Measurements from ENCODE around the gene FRMD4A.
"Not testable (repeated sequence)": the region's sequence is repeated elsewhere in the genome, so short reads cannot be mapped to it uniquely, and the experiment has no call there.

The FRMD4A gene

DNA sequence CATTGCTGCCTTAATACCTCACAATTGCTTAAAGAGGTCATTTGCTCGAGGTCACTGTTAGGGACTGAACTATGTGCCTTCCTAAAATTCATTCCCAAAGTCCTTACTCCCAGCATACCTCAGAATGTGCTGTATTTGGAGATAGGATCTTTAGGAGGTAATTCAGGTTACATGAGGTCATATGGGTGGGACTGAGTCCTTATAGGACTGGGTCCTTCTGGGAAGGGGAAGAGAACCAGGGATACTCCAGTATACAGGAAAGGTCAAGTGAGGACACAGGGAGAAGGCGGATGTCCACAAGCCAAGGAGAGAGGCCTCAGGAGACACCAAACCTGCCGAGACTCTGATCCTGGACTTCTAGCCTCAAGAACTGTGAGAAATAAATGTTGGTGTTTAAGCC, 490.7 kb downstream of the FRMD4A start:
- TF ChIP-seq JUND (IDR thresholded peaks at IDR 0.05; ENCODE audit: low read depth) = no peak
- no peak for DNase-seq (ENCODE audit: low read depth in 1 of 2, low spot score in 1 of 2)
- in situ Hi-C loops (cut with HindIII; ENCODE audit: low pct_unique_long_range_greater_than_20kb, low sequenced_read_pairs) = no loop called here

GRCh38 chr10:13839430-13839990, 491.2 kb downstream of the FRMD4A start:
- in situ Hi-C loops (cut with HindIII; ENCODE audit: low pct_unique_long_range_greater_than_20kb, low sequenced_read_pairs) = no loop called here
- DNase-seq (ENCODE audit: low read depth in 1 of 2, low spot score in 1 of 2) = no peak
- TF ChIP-seq JUND (IDR thresholded peaks at IDR 0.05; ENCODE audit: low read depth) = no peak

DNA sequence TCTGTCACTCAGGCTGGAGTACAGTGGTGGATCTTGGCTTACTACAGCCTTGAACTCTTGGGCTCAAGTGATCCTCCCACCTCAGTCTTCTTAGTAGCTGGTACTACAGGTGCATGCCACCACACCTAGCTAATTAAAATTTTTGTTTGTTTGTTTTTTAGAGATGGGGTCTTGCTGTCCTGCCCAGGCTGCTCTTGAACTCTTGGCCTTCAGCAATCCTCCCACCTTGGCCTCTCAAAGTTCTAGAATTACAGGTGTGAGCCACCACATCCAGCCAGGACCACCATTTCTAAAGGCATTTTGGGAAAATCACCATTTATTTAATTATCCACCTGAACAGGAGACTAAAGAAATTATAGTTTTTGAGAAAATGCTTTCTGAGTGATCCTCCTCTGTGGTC, 491.7 kb downstream of the FRMD4A start:
- no peak for TF ChIP-seq JUND (IDR thresholded peaks at IDR 0.05; ENCODE audit: low read depth)
- in situ Hi-C loops (cut with HindIII; ENCODE audit: low pct_unique_long_range_greater_than_20kb, low sequenced_read_pairs) = no loop called here
- no peak for DNase-seq (ENCODE audit: low read depth in 1 of 2, low spot score in 1 of 2)

- in situ Hi-C loops (cut with HindIII; ENCODE audit: low pct_unique_long_range_greater_than_20kb, low sequenced_read_pairs) = no loop called here
- TF ChIP-seq JUND (IDR thresholded peaks at IDR 0.05; ENCODE audit: low read depth) = no peak
- no peak for DNase-seq (ENCODE audit: low read depth in 1 of 2, low spot score in 1 of 2)
Observed at GRCh38 chr10:13837966-13838365, 492.8 kb downstream of the FRMD4A start.

DNA sequence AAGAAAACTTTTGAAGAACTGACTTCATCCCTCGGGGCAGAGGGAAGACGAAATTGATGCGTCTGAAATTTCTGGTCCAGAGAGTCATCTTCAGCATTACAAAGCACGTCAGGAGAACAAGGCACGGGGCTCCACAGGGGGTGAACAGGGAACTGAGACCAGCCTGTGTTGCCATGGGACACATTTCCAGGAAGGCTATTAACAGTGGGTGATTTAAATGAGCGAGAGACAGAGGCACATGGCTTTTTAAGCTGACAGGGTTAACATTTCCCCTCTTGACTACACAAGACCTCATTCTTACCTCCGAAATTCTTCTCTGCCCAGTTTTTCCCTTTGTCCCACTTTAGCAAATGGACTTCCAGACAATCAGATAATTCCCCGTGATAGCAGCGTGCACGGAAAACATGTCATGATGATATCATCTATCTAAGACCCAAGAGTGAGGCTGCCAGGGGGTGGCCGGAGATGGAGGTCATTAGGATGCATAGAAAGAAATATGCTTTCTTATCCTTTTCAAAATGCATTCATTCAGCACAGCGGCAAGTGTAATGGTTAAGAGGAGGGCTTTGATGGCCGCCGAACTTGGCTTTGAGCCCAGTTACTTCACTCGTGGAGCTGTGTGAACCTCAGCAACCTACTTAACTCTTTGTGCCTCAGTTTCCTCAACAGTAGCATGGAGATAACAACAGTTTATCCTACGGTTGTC, 496.0 kb downstream of the FRMD4A start:
- no peak for TF ChIP-seq JUND (IDR thresholded peaks at IDR 0.05; ENCODE audit: low read depth)
- DNase-seq (ENCODE audit: low read depth in 1 of 2, low spot score in 1 of 2) = no peak
- in situ Hi-C loops (cut with HindIII; ENCODE audit: low pct_unique_long_range_greater_than_20kb, low sequenced_read_pairs) = no loop called here

DNA sequence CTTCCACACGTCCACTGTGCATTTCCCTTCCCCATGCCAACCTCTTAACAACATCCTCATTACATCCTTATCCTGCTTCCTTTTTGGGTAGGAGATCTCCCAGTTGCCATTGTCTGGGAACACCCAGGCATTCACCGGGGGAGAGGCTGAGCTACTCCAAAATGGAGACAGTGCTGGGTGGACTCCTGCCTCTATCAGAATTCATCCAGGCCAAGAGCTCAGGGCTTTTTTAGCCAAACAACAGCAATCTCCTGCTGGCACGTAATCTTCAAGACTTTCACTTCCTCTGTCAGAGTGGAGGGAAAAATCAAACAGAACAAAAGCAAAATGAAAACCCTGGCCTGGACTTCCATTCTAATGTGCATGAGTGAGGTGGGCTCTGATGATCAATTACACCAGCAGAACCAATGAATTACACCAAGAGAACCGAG, 499.0 kb downstream of the FRMD4A start:
- in situ Hi-C loops (cut with HindIII; ENCODE audit: low pct_unique_long_range_greater_than_20kb, low sequenced_read_pairs) = no loop called here
- no peak for TF ChIP-seq JUND (IDR thresholded peaks at IDR 0.05; ENCODE audit: low read depth)
- DNase-seq (ENCODE audit: low read depth in 1 of 2, low spot score in 1 of 2) = no peak

- in situ Hi-C loops (cut with HindIII; ENCODE audit: low pct_unique_long_range_greater_than_20kb, low sequenced_read_pairs) = no loop called here
- no peak for TF ChIP-seq JUND (IDR thresholded peaks at IDR 0.05; ENCODE audit: low read depth)
- no peak for DNase-seq (ENCODE audit: low read depth in 1 of 2, low spot score in 1 of 2)
Observed at GRCh38 chr10:13830385-13830784, 500.3 kb downstream of the FRMD4A start.

DNA sequence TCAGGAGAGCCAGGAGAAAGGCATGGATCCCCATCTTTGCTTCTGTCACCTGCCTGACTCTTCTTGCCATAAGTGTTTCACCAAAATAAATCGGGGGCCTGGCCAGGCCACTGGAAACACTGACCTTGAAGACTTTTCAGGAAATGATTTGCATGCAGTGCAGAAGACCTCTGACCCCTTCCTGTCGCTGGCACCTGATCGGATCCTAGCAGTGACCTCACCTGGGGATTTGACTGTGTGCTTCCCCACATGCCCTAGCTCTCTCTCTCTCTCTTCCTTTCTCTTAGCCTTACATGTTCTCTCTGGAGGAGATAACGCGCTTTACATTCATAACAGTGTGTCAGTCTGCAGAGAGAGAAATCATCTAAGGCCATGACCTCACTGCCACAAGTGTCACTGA, 500.9 kb downstream of the FRMD4A start:
- no peak for DNase-seq (ENCODE audit: low read depth in 1 of 2, low spot score in 1 of 2)
- TF ChIP-seq JUND (IDR thresholded peaks at IDR 0.05; ENCODE audit: low read depth) = no peak
- in situ Hi-C loops (cut with HindIII; ENCODE audit: low pct_unique_long_range_greater_than_20kb, low sequenced_read_pairs) = no loop called here

DNA sequence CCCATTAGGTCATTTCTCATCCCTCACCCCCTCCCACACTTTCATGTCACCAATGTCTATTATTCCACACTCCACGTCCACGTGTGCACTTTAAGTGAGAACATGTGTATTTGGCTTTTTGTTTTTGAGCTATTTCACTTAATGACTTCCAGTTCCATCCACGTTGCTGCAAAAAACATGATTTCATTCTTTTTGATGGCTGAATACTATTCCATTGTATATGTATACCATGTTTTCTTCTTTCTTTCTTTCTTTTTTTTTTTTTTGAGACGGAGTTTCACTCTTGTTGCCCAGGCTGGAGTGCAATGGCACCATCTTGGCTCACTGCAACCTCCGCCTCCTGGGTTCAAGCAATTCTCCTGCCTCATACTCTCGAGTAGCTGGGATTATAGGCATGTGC, 502.4 kb downstream of the FRMD4A start:
- in situ Hi-C loops (cut with HindIII; ENCODE audit: low pct_unique_long_range_greater_than_20kb, low sequenced_read_pairs); DNase-seq (ENCODE audit: low read depth in 1 of 2, low spot score in 1 of 2): not testable (repeated sequence)

DNA sequence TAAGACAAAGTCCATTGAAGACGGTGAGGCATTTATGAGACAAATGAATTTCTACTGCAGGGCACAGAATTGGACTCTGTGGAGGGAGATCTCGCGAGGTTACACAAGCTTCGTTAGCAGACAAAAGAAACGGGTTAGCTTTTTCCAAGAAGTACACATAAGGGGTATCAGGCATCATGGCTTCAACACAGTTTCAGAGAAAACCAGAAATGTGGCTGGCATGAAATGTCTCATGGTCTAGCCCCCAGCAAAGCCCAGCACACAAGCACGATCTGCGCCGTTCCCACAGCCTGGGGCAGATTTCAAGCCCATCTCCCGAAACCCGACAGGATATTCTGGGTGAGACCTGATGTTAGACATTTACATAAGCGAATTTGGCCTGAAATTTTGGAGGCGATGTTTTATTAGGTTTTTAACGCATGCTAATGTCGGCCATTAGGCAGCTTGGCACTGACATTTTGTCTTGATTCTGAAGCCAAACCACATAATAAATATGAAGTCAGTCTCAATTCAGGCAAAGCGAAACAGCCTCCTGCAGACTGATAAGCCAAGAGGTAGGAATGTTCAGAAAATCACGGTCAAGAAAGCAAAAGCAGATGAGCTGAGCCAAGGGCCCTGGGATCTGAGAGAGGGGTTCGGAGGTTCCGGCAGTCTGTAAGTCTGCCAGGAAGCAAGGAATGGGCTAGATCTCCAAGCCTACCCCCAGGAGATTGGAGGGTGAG, 503.5 kb downstream of the FRMD4A start:
- in situ Hi-C loops (cut with HindIII; ENCODE audit: low pct_unique_long_range_greater_than_20kb, low sequenced_read_pairs) = no loop called here
- TF ChIP-seq JUND (IDR thresholded peaks at IDR 0.05; ENCODE audit: low read depth) = no peak
- DNase-seq (ENCODE audit: low read depth in 1 of 2, low spot score in 1 of 2) = no peak

DNA sequence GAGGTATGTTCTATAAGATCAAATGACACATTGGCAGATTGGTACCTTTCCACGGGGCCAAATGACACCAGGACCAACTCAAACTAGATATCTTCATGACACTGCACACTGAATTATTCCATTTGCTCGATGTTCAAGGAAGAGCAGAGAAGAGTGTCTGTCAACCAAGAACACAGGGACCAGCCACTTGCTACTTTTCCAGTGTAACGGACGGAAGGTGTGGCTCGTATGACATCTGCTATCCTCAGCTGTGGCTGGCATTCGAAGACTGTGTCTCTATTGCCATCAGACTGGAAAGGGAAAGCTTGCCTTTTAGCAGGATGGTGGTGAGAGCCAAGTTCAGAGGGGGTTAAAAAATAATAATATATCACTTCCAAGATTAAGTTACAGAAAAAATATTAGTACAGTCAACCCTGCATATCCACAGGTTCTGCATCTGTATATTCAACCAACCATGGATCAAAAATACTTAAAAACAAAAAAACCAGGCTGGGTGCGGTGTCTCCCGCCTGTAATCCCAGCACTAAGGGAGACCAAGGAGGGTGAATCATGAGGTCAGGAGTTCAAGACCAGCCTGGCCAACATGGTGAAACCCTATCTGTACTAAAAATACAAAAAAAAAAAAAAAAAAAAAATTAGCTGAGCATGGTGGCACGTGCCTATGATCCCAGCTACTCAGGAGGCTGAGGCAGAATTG, 506.9 kb downstream of the FRMD4A start:
- in situ Hi-C loops (cut with HindIII; ENCODE audit: low pct_unique_long_range_greater_than_20kb, low sequenced_read_pairs) = no loop called here
- TF ChIP-seq JUND (IDR thresholded peaks at IDR 0.05; ENCODE audit: low read depth) = no peak
- DNase-seq (ENCODE audit: low read depth in 1 of 2, low spot score in 1 of 2) = no peak

DNA sequence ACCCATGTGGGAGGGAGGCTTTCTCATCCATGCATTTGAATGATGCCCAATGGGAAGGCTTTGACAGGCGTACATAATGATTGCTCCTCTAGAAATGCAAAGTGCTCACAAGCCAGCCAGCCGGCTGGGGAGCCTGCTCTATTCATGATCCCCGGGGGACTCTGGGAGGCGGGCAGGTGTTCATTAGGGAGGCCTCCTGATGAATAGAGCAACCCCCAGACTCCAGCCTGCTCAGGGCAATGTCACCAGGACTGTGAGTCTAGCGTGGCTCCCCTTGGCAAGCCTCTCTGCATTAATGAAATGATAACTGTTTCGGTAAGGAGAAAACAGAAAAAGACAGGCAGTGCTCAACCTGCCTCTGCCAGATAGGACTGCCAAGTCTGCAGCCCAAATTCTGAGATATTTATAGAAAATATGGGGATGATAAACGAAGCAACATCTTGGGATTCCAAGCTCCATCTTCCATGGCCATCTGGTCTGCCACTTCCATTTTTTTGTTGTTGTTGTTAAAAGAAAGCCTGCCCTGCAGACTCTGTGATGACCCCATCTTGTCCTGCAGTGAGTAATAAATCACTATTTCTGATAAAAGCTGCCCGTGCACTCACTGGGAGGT, 507.5 kb downstream of the FRMD4A start:
- DNase-seq (ENCODE audit: low read depth in 1 of 2, low spot score in 1 of 2) = no peak
- TF ChIP-seq JUND (IDR thresholded peaks at IDR 0.05; ENCODE audit: low read depth) = no peak
- in situ Hi-C loops (cut with HindIII; ENCODE audit: low pct_unique_long_range_greater_than_20kb, low sequenced_read_pairs) = no loop called here
